Duodenal mucosa (tissue), 2 donors: ENCODE results near the gene ARFGAP2.

ENCODE experiments used
- H3K27ac ChIP-seq: one replicate; pipeline ENCODE4 v1.7.0; 2013; ENCODE audit warnings: low read depth, low read length
- H3K27me3 ChIP-seq, 2 donors: one replicate each; pipeline ENCODE4 v1.7.0; 2013; ENCODE audit warnings: low read length in 2 of 2, control low read depth in 1 of 2; ENCODE audit not compliant: insufficient read depth in 2 of 2, control insufficient read depth in 1 of 2
- H3K36me3 ChIP-seq, 2 donors: one replicate each; pipeline ENCODE4 v1.7.0; 2013; ENCODE audit warnings: low read length in 2 of 2, control low read depth in 1 of 2; ENCODE audit not compliant: insufficient read depth in 2 of 2, control insufficient read depth in 1 of 2
- H3K4me1 ChIP-seq, 2 donors: one replicate each; pipeline ENCODE4 v1.7.0; 2013; ENCODE audit warnings: low read length in 2 of 2, control low read depth in 1 of 2; ENCODE audit not compliant: insufficient read depth in 2 of 2, control insufficient read depth in 1 of 2
- H3K4me3 ChIP-seq, 2 donors: one replicate each; pipeline ENCODE4 v1.7.0; 2013; ENCODE audit warnings: low read length in 2 of 2, low read depth in 1 of 2
- H3K9ac ChIP-seq, 2 donors: one replicate each; pipeline ENCODE4 v1.7.0; 2013; ENCODE audit warnings: low read length in 2 of 2, low read depth in 1 of 2
- H3K9me3 ChIP-seq, 2 donors: one replicate each; pipeline ENCODE4 v1.7.0; 2013; ENCODE audit warnings: low read length in 2 of 2, control low read depth in 1 of 2; ENCODE audit not compliant: control insufficient read depth in 1 of 2

ARFGAP2 gene

DNA sequence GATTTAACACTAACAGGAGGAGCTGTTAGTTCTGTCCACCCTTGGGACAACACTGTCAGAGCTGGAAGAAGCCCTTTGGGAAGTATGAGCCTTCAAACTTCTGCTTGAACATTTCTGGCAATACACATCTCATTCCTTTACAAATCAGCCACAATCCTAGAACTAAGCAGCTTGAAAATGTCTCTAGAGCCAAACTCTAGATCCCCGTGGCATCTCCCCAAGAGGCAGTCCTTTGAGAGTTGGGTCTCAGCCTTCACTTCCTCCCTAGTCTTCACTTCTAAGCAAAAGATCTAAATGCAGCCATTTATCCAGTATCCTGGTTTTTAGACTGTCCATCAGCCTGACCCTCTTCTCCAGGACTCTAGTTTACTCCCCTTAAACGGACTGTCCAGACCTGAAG is 26.9 kb downstream of the ARFGAP2 start:
- Histone ChIP-seq H3K36me3 (no peaks in the 10 kb centered on the region), H3K27ac (no peak overlapping the region), H3K9me3 (no peaks in the 10 kb centered on the region), H3K9ac (no peak overlapping the region), H3K27me3 (no peaks in the 10 kb centered on the region), H3K4me3 (no peak overlapping the region), H3K4me1 (peaks cover 23 to 25% of the 10 kb centered on the region in 2 donors)

DNA sequence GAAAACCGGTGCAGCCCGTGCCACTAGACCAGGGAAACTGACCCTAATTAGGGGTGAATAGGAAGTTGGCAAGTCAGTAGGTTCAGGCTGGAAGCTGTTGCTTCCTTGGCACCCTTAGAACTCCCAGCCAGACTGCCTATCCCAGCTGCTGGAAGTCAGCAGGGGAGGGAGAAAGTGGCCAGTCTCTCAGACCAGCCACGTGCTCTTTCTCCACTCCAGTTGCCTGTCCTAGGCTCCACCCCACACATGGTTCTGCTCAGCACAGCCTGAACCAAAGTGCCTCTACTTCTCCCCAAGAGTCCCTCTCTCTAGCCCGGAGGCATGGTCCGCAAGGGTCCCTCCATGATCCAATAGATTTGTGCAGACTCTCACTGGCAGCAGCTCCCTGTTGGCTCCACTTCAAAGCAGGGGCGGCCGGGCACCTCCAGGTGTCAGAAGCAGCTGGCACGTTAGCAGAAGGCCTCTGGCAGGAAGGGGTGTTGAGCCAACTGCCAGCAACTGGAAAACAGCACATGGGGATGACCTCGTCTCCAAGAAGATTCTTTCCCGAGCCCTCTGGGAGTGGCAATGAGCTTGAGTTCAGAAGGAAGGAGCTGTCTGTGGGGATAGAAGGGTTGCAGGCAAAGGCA is 27.7 kb downstream of the ARFGAP2 start:
- H3K9me3 ChIP-seq = no peaks in the 10 kb centered on the region
- H3K4me1 ChIP-seq = peaks cover 23 to 25% of the 10 kb centered on the region in 2 donors
- no peak overlapping the region for H3K27ac ChIP-seq
- H3K4me3 ChIP-seq = no peak overlapping the region
- H3K9ac ChIP-seq = no peak overlapping the region
- H3K36me3 ChIP-seq = no peaks in the 10 kb centered on the region
- H3K27me3 ChIP-seq = no peaks in the 10 kb centered on the region

GRCh38 chr11:47148270-47148669 is 28.4 kb downstream of the ARFGAP2 start:
- no peak overlapping the region for H3K27ac ChIP-seq
- no peak overlapping the region for H3K9ac ChIP-seq
- no peaks in the 10 kb centered on the region for H3K27me3 ChIP-seq
- H3K4me3 ChIP-seq = no peak overlapping the region
- no peaks in the 10 kb centered on the region for H3K9me3 ChIP-seq
- no peaks in the 10 kb centered on the region for H3K36me3 ChIP-seq
- H3K4me1 ChIP-seq = peaks cover 19 to 21% of the 10 kb centered on the region in 2 donors

DNA sequence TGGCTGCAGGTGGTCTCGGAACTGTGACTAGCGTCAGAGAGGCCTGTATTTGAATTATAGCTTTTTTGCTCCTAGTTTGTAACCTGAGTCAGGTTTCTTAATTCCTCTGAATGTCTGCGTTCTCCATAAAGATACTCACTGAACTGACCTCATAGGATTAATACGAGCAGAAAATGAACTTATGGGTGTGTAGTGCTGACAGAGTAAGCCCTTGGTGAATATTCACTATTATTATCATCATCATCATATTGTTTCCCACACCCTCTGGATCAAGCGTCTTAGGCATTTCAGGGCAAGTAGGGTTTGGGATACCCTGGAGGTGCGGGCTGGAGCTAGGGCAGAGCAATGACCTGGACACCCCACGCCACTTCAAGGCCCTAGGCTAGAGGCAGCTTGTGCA is 29.0 kb downstream of the ARFGAP2 start:
- Histone ChIP-seq H3K9ac (no peak overlapping the region), H3K27ac (no peak overlapping the region), H3K4me1 (peaks cover 14 to 20% of the 10 kb centered on the region in 2 donors), H3K36me3 (no peaks in the 10 kb centered on the region), H3K9me3 (no peaks in the 10 kb centered on the region), H3K4me3 (no peak overlapping the region), H3K27me3 (no peaks in the 10 kb centered on the region)

DNA sequence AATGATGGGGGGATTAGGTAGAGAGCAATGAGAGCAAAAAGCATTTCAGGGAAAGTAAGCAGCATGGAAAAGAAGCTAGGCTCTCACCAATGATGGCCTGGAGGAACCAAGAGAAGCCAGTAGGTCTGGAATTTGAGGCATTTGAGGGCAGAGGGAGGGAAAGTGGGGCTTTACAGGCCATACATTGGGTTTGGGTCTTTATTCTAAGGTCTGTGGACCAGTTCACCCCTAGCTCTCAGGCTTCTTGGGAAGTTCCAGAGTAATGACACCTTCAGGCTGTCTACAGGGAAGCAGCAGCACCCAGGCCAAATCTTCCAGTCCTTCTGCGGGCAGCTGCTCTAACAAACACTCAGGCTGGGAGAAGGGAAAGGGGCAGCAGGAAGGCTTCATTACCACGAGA is 29.4 kb downstream of the ARFGAP2 start:
- no peaks in the 10 kb centered on the region for H3K9me3 ChIP-seq
- H3K36me3 ChIP-seq = no peaks in the 10 kb centered on the region
- peaks cover 13 to 18% of the 10 kb centered on the region in 2 donors for H3K4me1 ChIP-seq
- H3K4me3 ChIP-seq = no peak overlapping the region
- no peak overlapping the region for H3K27ac ChIP-seq
- H3K27me3 ChIP-seq = no peaks in the 10 kb centered on the region
- H3K9ac ChIP-seq = no peak overlapping the region

DNA sequence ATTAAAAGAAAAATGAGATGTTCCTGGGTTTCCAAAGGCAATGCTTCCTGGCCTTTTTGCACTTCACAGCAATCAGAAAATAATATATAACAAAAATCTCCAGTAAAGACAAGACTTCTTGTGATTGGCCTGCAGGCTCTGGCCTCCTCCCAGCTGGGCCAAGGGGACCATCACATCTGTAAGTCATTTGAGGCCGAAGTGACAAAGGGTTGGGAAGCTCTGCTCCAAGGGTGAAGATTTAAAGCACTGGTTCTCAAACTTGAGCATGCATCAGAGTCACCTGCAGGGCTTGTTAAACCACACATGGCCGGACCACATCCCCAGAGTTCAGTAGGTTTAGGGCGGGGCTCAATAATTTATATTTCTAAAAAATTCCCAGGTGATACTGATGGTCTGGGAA is 32.1 kb downstream of the ARFGAP2 start:
- no peak overlapping the region for H3K4me3 ChIP-seq
- H3K9me3 ChIP-seq = no peaks in the 10 kb centered on the region
- no peak overlapping the region for H3K9ac ChIP-seq
- peaks cover 0 to 4% of the 10 kb centered on the region in 2 donors for H3K36me3 ChIP-seq
- H3K27me3 ChIP-seq = no peaks in the 10 kb centered on the region
- H3K27ac ChIP-seq = no peak overlapping the region
- H3K4me1 ChIP-seq = peaks cover 13 to 16% of the 10 kb centered on the region in 2 donors

- H3K4me1 ChIP-seq = peaks cover 2 to 6% of the 10 kb centered on the region in 2 donors
- H3K27ac ChIP-seq = no peak overlapping the region
- H3K4me3 ChIP-seq = no peak overlapping the region
- H3K9me3 ChIP-seq = no peaks in the 10 kb centered on the region
- H3K9ac ChIP-seq = no peak overlapping the region
- no peaks in the 10 kb centered on the region for H3K27me3 ChIP-seq
- peaks cover 0 to 8% of the 10 kb centered on the region in 2 donors for H3K36me3 ChIP-seq
Observed at GRCh38 chr11:47143322-47143721, 33.4 kb downstream of the ARFGAP2 start.

DNA sequence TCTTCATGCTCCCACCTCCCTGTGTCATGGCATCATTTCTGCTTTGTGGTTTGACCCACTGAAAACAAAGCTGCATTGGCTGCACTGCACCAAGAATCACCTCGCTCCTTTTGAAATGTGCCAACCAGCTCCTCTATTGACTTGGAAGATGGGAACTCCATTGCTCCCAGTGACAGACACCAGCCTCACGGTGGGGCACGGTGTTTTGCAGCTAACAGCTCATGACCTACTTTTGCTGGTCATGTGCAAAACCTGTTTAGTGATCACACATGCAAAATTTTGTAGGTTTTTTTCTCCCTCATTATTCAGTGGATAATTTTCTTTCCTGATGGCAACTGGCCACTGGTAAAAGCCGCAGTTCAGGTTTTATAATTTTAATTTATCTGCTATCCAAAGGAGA is 36.8 kb downstream of the ARFGAP2 start:
- no peaks in the 10 kb centered on the region for H3K9me3 ChIP-seq
- no peak overlapping the region for H3K4me3 ChIP-seq
- H3K4me1 ChIP-seq = peaks cover 0 to 6% of the 10 kb centered on the region in 2 donors
- H3K27me3 ChIP-seq = no peaks in the 10 kb centered on the region
- H3K9ac ChIP-seq = no peak overlapping the region
- peaks cover 0 to 18% of the 10 kb centered on the region in 2 donors for H3K36me3 ChIP-seq
- no peak overlapping the region for H3K27ac ChIP-seq

DNA sequence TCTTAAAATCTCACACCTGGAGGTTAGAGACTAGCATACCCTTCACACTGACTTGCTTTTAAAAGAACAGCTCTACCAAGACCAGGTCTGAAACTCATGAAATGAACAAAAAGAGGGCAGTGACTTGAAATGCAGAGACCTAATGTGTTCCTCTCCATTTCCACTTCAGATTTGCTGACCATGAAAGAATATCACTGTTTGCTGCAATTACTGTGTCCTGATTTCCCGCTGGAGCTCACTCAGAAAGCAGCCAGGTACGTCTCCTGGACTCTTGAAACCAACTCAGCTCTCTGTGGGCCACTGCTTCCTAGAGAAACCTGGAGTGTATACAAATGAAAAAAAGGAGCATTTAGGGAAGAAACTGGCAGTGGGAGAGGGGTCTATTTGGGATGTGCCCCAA is 39.2 kb downstream of the ARFGAP2 start:
- H3K9ac ChIP-seq = no peak overlapping the region
- H3K27ac ChIP-seq = no peak overlapping the region
- H3K9me3 ChIP-seq = no peaks in the 10 kb centered on the region
- H3K4me3 ChIP-seq = no peak overlapping the region
- peaks cover 13 to 14% of the 10 kb centered on the region in 2 donors for H3K4me1 ChIP-seq
- peaks cover 0 to 18% of the 10 kb centered on the region in 2 donors for H3K36me3 ChIP-seq
- no peaks in the 10 kb centered on the region for H3K27me3 ChIP-seq

GRCh38 chr11:47136921-47137320 is 39.8 kb downstream of the ARFGAP2 start:
- Histone ChIP-seq H3K27ac (no peak overlapping the region), H3K4me1 (peaks cover 15 to 18% of the 10 kb centered on the region in 2 donors), H3K9me3 (no peaks in the 10 kb centered on the region), H3K4me3 (no peak overlapping the region), H3K36me3 (peaks cover 0 to 18% of the 10 kb centered on the region in 2 donors), H3K9ac (no peak overlapping the region), H3K27me3 (no peaks in the 10 kb centered on the region)
